Right renal cortex interstitium (tissue), 3 donors: Measurements from ENCODE around the gene ZKSCAN5. TPM values are rescaled to one million over a fixed set of nuclear protein-coding genes. Genes with fewer than 3 reads are reported as not detected.

Experiments used
- DNase-seq, 3 donors: peaks; one replicate each; pipeline ENCODE4 v3.0.0-alpha.2; 2013; ENCODE audit warnings: low read depth in 3 of 3, low spot score in 2 of 3
- polyA plus RNA-seq, 3 donors: library from polyadenylated mRNA; unstranded; fragments of 120-200 nt; gene quantifications; one replicate each; pipeline ENCODE4 v1.2.1, GENCODE V29; 2013; ENCODE audit not compliant: insufficient read length in 3 of 3

ZKSCAN5 gene
- 10 to 100 TPM; 15.3 to 17.0 (median 16.7) TPM for polyA plus RNA-seq

GRCh38 chr7:99504603-99505323 is at the start of gene ZKSCAN5:
TSS of gene ZKSCAN5 (plus strand) at chr7:99504662. CDS start at chr7:99506045, 1,383 bp downstream.
- DNase-seq = peak; percentile 96 to 100 (median 98)

- DNase-seq = no peak
Measured at GRCh38 chr7:99455874-99456273, 48.6 kb upstream of the ZKSCAN5 start.

GRCh38 chr7:99456288-99456687 is 48.2 kb upstream of the ZKSCAN5 start:
- no peak for DNase-seq

GRCh38 chr7:99457050-99457649 is 47.3 kb upstream of the ZKSCAN5 start:
- DNase-seq = no peak

GRCh38 chr7:99457650-99458493 is 46.6 kb upstream of the ZKSCAN5 start:
- no peak for DNase-seq

GRCh38 chr7:99459087-99459486 is 45.4 kb upstream of the ZKSCAN5 start:
- DNase-seq = no peak

GRCh38 chr7:99460651-99461050 is 43.8 kb upstream of the ZKSCAN5 start:
- no peak for DNase-seq

- DNase-seq = no peak
Measured at GRCh38 chr7:99461221-99461620, 43.2 kb upstream of the ZKSCAN5 start.

GRCh38 chr7:99465421-99465768 is 39.1 kb upstream of the ZKSCAN5 start:
- no peak for DNase-seq

GRCh38 chr7:99468336-99468918 is 36.0 kb upstream of the ZKSCAN5 start:
- DNase-seq = no peak

GRCh38 chr7:99469381-99470065 is 34.9 kb upstream of the ZKSCAN5 start:
- no peak for DNase-seq

- DNase-seq = peak; percentile 84 to 93 (median 90)
Measured at GRCh38 chr7:99472561-99473314, 31.7 kb upstream of the ZKSCAN5 start, which contains the start of gene ZNF789. TSS of gene ZNF789 (plus strand) at chr7:99472890. CDS start at chr7:99476457, 3,567 bp downstream.

- peak; percentile 10 to 19 (median 16) for DNase-seq
Measured at GRCh38 chr7:99473315-99473596, 31.2 kb upstream of the ZKSCAN5 start.

GRCh38 chr7:99476107-99476506 is 28.4 kb upstream of the ZKSCAN5 start:
- DNase-seq = no peak

- no peak for DNase-seq
Measured at GRCh38 chr7:99478464-99479440, 25.7 kb upstream of the ZKSCAN5 start.

- DNase-seq = no peak
Measured at GRCh38 chr7:99485094-99485493, 19.4 kb upstream of the ZKSCAN5 start.

- DNase-seq = no peak
Measured at GRCh38 chr7:99489235-99489634, 15.2 kb upstream of the ZKSCAN5 start.

GRCh38 chr7:99490878-99491277 is 13.6 kb upstream of the ZKSCAN5 start:
- no peak for DNase-seq

- no peak for DNase-seq
Measured at GRCh38 chr7:99493823-99494222, 10.6 kb upstream of the ZKSCAN5 start.
